ENCODE results near the gene GRK3.
"Not testable (repeated sequence)": the region's sequence is repeated elsewhere in the genome, so short reads cannot be mapped to it uniquely, and the experiment has no call there.

Gene GRK3

DNA sequence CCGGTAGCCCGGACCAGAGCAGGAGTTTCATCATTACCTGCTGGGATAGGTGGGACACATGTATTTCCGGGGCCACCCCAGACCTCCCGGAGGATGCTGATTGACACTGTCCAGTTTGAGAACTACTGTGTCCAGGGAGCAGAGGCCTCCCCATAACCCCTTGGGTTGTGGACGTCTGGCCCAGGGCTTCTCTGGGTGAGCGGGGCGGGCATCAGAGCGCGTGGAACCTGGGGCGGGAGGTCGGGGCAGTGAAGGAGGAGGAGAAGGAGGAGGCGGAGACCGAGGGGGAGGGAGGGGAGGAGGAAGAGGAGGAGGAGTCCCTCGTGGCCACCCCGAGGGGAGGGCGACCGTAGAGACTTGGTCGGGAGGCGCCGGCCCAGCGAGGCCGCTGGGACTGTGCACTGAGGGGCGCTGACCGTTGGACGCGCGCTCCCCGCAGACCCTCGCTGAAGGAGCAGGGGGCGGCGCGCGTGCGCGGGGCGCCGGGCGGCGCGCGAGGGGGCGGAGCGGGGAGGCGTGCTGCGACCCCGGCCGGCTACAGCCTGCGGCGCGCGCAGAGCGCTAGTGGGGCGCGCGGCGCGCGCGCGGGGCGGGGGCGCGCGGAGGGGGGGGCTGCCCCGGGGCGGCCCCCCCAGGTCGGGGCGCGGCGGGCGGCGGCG, at the start of gene GRK3:
GRK3 (plus strand) TSS at position 356 of the 659 bp plus-strand sequence. CDS start 366 bp downstream, outside the sequence.
- peak; percentile 54 for DNase-seq

DNA sequence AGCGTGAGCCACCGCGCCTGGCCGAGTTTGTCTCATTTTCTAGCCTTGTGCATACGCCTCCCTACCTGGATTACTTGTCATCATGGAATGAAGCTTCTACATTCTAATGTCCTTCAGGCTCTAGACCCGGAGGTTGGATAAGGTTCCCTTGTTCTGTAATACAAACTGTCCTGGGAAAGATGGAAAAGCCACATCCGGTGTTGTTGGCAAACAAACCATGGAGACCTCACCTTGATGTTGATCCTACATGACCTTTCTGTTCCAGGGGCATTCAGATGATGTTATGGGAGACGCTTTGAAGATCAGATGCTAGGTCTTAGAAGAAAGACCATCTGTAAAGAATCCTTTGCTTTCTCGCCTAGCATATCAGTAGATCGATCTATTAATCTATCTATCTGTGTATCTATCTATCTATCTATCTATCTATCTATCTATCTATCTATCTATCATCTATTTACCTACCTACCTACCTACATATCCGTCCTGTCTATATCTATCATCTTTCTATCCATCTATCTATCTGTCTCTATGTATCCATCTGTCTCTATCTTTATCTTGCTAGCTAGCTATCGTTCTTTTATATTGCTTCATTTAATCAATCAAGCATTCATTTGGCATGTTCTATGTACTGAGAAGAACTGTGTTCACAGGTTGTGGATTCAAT, 46.3 kb upstream of the GRK3 start:
- no peak for DNase-seq

- no peak for DNase-seq
These were observed 39.1 kb upstream of the GRK3 start for GRCh38 chr22:25525376-25525775.

DNA sequence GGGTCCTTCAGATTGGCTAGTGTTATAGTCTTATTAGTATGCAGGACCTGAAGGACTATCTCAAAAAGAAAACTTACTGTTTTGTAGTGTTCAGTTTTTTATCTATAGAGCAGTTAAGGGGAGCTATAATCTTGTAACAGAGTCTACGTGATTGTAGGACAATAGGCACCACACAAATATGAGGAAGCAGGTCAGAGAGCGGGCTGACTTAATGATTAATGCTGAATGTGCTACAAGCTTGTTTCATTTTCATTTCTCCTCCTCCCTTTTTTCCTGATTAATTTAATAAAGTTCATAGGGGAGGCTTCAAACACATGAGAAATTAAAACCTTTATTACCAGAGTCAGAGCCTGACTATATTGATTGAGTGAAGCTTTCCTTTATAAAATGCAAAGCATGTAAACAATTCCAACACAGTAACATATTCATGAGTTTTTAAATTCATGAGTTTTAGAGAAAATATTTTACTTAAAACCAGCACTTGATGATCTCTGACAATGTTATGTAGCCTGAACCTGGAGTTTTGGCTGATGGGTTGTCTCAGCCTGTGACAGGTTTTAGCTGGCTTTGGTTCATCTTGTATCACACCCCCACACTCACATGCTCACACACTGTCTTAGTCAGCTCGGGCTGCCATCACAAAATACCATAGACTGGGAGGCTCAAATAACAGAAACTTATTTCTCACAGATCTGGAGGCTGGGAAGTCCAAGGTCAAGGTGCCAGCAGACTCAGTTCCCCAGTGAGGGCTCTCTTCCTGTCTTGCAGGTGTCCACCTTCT, 38.5 kb upstream of the GRK3 start:
- not testable (repeated sequence) for DNase-seq

GRCh38 chr22:25527016-25527415, 37.5 kb upstream of the GRK3 start:
- not testable (repeated sequence) for DNase-seq

- not testable (repeated sequence) for DNase-seq
These were observed 36.4 kb upstream of the GRK3 start for GRCh38 chr22:25528068-25528467.

- DNase-seq = not testable (repeated sequence)
These were observed 35.4 kb upstream of the GRK3 start for GRCh38 chr22:25529059-25529458.

DNA sequence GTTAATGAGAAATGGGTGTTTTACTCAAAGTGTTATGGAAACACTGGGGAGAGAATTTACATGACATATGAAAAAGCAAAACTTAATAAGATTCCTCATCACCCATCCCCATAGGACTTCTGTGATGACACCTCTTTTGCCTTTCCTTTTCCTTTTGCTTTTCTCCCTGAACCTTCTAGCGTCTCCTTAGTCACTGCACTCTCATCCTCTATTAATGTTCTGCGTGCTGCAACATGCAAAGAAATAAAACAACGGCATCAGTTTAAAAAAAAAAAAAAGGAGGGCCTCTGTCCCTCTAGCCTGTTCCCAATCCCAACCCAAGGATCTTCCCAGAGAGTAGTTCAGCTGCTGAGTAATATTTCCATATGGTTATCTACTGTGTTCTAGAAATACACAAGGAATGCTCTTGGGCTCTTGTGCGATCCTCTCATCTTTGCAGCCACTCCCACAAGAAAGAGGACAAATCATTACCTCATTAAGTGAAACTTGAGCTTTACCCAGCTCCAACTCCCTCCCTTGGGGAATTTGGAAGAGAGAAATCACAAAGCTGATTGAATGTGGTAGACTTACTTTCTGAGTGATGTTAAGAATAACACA, 34.8 kb upstream of the GRK3 start:
- not testable (repeated sequence) for DNase-seq

- not testable (repeated sequence) for DNase-seq
These were observed 32.8 kb upstream of the GRK3 start for GRCh38 chr22:25531677-25532076.

GRCh38 chr22:25534724-25535123, 29.8 kb upstream of the GRK3 start:
- no peak for DNase-seq

DNA sequence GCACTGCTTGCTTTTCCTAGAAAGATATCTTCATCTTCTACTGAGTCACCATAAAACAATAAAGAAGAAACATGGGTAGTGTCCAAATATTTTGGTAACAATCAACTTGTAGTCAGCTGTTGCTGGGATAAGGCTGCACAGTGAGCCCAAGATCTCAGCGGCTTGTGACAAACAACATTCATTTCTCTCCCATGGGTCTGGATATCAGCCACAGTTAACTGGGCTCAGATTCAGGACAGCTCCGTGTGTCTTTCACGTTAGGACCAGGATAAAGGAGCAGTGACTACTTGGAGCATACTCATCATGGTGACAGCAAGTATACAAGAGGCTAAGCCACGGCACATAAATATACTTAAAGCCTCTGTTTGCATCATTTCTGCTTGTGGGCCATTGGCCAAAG, 27.9 kb upstream of the GRK3 start:
- DNase-seq = no peak

- no peak for DNase-seq
These were observed 24.1 kb upstream of the GRK3 start for GRCh38 chr22:25540166-25540907.

DNA sequence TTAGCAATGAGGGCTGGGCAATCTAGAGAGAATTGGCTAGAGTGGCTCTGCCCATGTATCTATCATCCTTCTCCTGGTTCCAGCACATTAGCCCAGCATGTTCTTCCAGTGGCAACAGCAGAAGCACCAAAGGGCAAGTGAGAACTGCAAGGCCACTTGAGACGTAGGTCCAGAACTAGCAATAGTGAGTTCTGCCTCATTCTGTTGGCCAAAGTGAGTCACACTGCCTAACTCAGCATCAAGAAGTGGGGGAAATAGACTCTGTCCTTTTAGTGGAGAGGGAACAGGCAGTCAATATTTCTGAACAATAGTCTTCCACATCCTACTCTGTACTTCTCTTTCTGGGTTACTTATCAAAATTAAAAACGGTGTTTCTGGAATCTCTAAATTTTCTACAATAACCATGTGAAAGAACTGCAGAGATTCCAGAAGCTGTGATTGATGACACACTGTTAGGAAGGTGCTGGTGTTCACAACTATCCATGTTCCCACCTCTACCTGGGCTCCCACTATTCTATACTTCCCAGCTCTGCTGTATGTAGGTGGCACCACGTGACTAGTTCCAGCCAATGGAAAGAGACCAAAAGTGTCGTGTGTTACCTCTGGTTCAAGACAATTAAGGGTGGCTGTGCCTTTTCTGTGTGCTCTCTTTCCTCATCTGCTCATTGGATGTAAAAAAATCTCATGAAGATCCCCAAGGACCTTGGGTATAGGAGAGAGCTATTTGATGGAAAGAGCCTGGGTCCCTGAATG, 23.4 kb upstream of the GRK3 start:
- no peak for DNase-seq

- DNase-seq = no peak
These were observed 22.3 kb upstream of the GRK3 start for GRCh38 chr22:25542191-25542590.

DNA sequence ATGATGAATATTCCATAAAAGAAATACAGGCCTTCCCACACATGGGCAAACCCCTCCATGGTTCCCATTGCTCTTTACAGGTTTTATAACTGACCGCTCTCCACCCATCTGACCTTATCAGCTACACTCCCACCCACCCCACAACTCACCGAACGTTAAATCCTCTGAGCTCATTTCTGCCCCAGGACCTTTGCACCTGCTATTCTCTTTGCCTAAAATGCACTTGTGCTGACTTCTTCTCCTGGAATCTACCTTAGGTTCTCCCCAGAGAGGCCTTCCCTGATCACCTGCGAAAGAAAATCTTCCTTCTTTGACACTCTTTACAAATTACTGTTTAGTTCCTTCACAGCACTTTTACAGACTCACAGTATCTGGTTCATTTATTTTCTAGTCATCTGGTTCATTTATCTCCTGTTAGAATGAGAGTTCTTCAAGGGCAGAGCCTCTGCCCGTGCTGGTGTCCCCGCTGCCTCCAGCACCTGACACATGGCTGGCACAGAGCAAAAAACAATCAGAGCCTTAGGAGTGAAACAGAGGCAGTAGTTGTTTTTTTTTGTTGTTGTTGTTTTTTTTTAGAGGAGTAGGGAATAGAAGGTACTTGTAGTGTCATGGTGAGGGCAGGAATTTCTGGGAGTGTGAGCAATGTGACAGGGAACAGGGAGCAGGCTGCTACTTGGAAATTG, 21.6 kb upstream of the GRK3 start:
- no peak for DNase-seq

DNA sequence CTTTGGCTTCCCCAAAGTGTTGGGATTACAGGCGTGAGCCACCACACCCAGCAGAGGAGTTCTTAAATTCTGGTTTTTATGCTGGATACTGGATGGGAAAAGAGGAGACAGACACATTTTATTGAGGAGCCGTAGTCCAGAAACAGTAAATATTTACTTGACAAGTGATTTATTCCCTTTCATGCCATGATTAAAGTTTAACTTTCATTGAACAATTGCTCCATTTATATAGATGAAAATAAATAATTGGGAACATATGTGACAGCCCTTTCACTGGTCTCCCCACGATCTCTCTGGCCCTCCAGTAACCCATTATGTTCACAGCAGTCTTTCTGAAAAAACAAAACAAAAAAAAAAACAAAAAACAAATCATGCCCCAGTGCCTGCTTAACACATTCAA, 19.3 kb upstream of the GRK3 start:
- DNase-seq = no peak

GRCh38 chr22:25545672-25546071, 18.8 kb upstream of the GRK3 start:
- DNase-seq = no peak

DNA sequence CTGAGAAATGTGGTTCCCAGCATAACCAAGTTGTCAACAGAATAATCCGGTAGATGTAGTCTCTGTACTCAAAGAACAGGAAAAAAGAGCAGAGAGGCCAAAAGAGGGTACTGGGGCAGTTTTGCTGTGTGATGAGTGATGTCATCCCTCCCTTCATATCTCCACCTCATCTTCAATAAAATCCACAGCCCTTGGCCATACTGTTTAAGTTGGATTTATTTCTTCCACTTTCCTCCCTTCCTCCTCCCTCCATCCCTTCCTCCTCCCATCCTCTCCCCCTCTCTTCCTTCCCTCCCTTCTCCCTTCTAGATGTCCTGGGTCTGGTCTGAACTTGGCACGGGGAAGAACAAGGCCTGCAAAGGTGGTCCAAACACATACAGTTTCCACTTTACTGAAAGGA, 18.2 kb upstream of the GRK3 start:
- DNase-seq = no peak

DNA sequence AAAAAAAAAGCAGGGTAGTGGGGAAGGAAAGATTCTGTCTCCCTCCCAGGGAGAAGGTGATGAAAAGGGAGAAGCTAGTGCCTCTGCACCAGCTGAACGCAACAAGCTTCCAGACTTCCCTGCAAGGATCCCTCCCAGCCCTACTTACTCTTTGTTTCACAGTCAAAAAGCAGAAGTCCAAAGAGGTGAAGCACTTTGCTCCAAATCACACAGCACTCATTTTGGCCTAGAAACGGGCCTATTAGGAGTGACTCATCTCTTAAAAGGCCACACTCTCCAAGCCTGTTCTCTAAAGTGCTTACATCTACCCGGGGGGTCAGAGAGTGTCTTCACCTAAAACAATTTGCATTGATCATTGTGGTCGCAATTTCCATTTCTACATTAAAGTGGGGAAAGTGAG, 17.7 kb upstream of the GRK3 start:
- DNase-seq = no peak

- no peak for DNase-seq
These were observed 15.5 kb upstream of the GRK3 start for GRCh38 chr22:25548866-25549464.

DNA sequence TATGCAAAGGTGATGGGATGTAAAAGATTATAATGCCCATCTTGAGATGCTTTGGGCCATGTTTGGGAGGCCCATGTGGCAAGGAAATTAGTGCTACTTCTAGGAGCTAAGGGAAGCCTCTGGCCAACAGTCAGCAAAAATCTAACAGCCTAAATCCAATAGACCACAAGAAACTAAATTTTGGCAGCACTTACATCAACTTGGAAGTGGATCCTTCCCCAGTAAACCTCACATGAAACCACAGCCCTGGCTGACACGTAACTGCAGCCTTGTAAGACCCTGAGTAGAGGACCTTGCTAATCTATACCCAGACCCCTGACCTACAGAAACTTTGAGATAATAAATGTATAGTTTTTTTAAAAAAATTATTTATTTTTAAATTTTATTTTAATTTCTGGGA, 13.1 kb upstream of the GRK3 start:
- no peak for DNase-seq

All from CD4-positive, alpha-beta T cell treated with Interleukin-21 for 1 hour (primary cell).